ENCODE results near the gene SORBS2. TPM values are rescaled to one million over a fixed set of nuclear protein-coding genes. Genes with fewer than 3 reads are reported as not detected.

Gene SORBS2
- total RNA-seq, 1 experiment from 2014 or later: 0.34 TPM

DNA sequence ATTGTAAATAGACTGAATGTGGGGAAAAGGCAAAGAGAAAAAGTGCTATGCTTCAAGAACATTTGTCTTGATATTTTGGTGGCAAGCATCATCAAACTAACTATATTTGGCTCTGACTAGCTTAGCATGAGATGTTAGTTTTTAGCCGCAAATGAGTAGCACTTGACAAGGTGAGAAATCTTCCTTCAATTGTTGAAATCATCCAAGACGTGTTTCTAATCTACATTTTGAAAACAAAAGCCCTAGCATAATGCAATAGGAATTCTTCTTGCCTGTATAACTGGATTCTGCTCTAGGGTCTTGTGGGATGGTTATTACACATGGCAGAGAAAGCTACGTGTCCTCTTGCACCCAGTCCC, 92.5 kb downstream of the SORBS2 start:
- POLR2A ChIA-PET: no interaction called here
- CTCF ChIA-PET: no interaction called here
- H4K20me1 ChIP-seq (ENCODE audit: insufficient read depth): no peaks in the 10 kb centered on the region
- no TSS peak for BruUV-seq (replicated peaks)
- DNase-seq (ENCODE audit: low read depth, low spot score) (no peak), ATAC-seq (no peak)
- no peaks in the 10 kb centered on the region for H3K9me3 ChIP-seq (ENCODE audit: control insufficient read depth in 1 of 2, insufficient read depth in 1 of 2, low read depth in 1 of 2, low read length in 2 of 2)
- H2AFZ ChIP-seq (ENCODE audit: low read depth, low read length, poor library complexity, severe bottlenecking): no peak overlapping the region
- TF ChIP-seq, protein P1, sequence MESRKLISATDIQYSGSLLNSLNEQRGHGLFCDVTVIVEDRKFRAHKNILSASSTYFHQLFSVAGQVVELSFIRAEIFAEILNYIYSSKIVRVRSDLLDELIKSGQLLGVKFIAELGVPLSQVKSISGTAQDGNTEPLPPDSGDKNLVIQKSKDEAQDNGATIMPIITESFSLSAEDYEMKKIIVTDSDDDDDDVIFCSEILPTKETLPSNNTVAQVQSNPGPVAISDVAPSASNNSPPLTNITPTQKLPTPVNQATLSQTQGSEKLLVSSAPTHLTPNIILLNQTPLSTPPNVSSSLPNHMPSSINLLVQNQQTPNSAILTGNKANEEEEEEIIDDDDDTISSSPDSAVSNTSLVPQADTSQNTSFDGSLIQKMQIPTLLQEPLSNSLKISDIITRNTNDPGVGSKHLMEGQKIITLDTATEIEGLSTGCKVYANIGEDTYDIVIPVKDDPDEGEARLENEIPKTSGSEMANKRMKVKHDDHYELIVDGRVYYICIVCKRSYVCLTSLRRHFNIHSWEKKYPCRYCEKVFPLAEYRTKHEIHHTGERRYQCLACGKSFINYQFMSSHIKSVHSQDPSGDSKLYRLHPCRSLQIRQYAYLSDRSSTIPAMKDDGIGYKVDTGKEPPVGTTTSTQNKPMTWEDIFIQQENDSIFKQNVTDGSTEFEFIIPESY (IDR thresholded peaks at IDR 0.05; ENCODE audit: extremely low read depth, insufficient replicate concordance, low read length): no peak
- TF ChIP-seq EZH2phosphoT487 (IDR thresholded peaks at IDR 0.05; ENCODE audit: borderline replicate concordance): no peak
- no peak for TF ChIP-seq REST (IDR thresholded peaks at IDR 0.05; ENCODE audit: low read depth)
- no peak for TF ChIP-seq SP1 (IDR thresholded peaks at IDR 0.05; ENCODE audit: low read depth)
- no peak for TF ChIP-seq YY1 (IDR thresholded peaks at IDR 0.05; ENCODE audit: extremely low read depth, insufficient replicate concordance, low read depth, low read length)
- TF ChIP-seq FOSL1 (IDR thresholded peaks at IDR 0.05; ENCODE audit: low read depth): no peak
- TF ChIP-seq SRF (IDR thresholded peaks at IDR 0.05; ENCODE audit: low read depth): no peak
- TF ChIP-seq CTCF (IDR thresholded peaks at IDR 0.05 in 2 of 3, conservative IDR thresholded peaks at IDR 0.05 in 1 of 3; ENCODE audit: borderline replicate concordance in 1 of 3, insufficient read depth in 1 of 3, low read depth in 2 of 3, low read length in 2 of 3): no peak
- TF ChIP-seq EZH2 (IDR thresholded peaks at IDR 0.05): no peak
- TF ChIP-seq RAD21 (IDR thresholded peaks at IDR 0.05; ENCODE audit: low read depth): no peak
- TF ChIP-seq ZFX (IDR thresholded peaks at IDR 0.05): no peak
- TF ChIP-seq POLR2AphosphoS5 (IDR thresholded peaks at IDR 0.05; ENCODE audit: low read depth, low read length): no peak
- TF ChIP-seq JUND (IDR thresholded peaks at IDR 0.05): no peak
- TF ChIP-seq ZNF274 (IDR thresholded peaks at IDR 0.05; ENCODE audit: low read depth, low read length): no peak
- TF ChIP-seq CBX3 (IDR thresholded peaks at IDR 0.05; ENCODE audit: low read depth): no peak
- TF ChIP-seq ELF1 (IDR thresholded peaks at IDR 0.05; ENCODE audit: borderline replicate concordance, low read depth): no peak
- H3K4me1 ChIP-seq (ENCODE audit: control insufficient read depth in 1 of 2, insufficient read depth in 2 of 2, low read length in 2 of 2): no peaks in the 10 kb centered on the region
- H3K4me2 ChIP-seq (ENCODE audit: low read length): no peak overlapping the region
- no peak overlapping the region for H3K27ac ChIP-seq (ENCODE audit: low read depth, low read length)
- no peak overlapping the region for H3K4me3 ChIP-seq (replicated peaks in 1 of 2; ENCODE audit: low read depth in 1 of 2, low read length in 2 of 2)
- H3K27me3 ChIP-seq (ENCODE audit: insufficient read depth, low read length): no peaks in the 10 kb centered on the region
- intact Hi-C loops (cut with micrococcal nuclease): no loop called here
- H3K9ac ChIP-seq (ENCODE audit: low read length): no peak overlapping the region
- no peaks in the 10 kb centered on the region for H3K79me2 ChIP-seq (ENCODE audit: insufficient read depth, low read length)
- H3K9me2 ChIP-seq (ENCODE audit: insufficient read depth): no peaks in the 10 kb centered on the region
- RAD21 ChIA-PET (ENCODE audit: low non-redundant PET in 1 of 2, low total read pairs in 2 of 2, uncharacterized antibody in 2 of 2, unreplicated experiment in 2 of 2): no interaction called here
- H3K36me3 ChIP-seq (ENCODE audit: control insufficient read depth in 1 of 2, insufficient read depth in 2 of 2, low read length in 2 of 2): no peaks in the 10 kb centered on the region
